AG04450 (cell line): ENCODE results near the gene ATF6. TPM values are rescaled to one million over a fixed set of nuclear protein-coding genes. Genes with fewer than 3 reads are reported as not detected.

Experiments used
- CTCF ChIA-PET: fragments of 300-600, 350-600 bp; formaldehyde crosslinking; extraction: SDS; loops from one replicate; lab custom pipeline; 2022; ENCODE audit warnings: antibody characterized with exemption, inconsistent platforms; lab: Charles Lee
- POLR2A ChIA-PET: fragments of 350-600 bp; formaldehyde crosslinking; extraction: SDS; loops from one replicate; lab custom pipeline; 2021; ENCODE audit warnings: antibody characterized with exemption, inconsistent platforms; lab: Yijun Ruan, JAX
- DNase-seq: peaks from one replicate; pipeline ENCODE4 v3.0.0-alpha.2; 2011; ENCODE audit warnings: low read depth, low spot score
- H3K27ac ChIP-seq: one replicate; pipeline ENCODE4 v1.5.1; 2012; ENCODE audit warnings: low read depth, low read length, control low read depth
- H3K27me3 ChIP-seq: one replicate; pipeline ENCODE4 v1.6.0; 2012; ENCODE audit warnings: low read length; ENCODE audit not compliant: control insufficient read depth, insufficient read depth
- H3K4me3 ChIP-seq: 2 replicates; pipeline ENCODE4 v1.5.1; 2011; ENCODE audit warnings: mild to moderate bottlenecking, low read depth, low read length, control low read depth
- H3K9me3 ChIP-seq: 2 replicates; pipeline ENCODE4 v1.5.1; 2012; ENCODE audit warnings: low read length; ENCODE audit not compliant: control insufficient read depth, insufficient read depth
- polyA plus RNA-seq: library from polyadenylated mRNA; depleted of rRNA; stranded (reverse); fragments of >200 nt; gene quantifications from 2 replicates; pipeline ENCODE4 v1.2.3, GENCODE V29; 2011
- TF ChIP-seq, protein P1 (sequence below): IDR thresholded peaks from 2 replicates; pipeline ENCODE4 v1.5.1; 2011; ENCODE audit warnings: low read depth, low read length, control low read depth, inconsistent platforms

ATF6 gene
- polyA plus RNA-seq, 1 experiment = 33.6 TPM

DNA sequence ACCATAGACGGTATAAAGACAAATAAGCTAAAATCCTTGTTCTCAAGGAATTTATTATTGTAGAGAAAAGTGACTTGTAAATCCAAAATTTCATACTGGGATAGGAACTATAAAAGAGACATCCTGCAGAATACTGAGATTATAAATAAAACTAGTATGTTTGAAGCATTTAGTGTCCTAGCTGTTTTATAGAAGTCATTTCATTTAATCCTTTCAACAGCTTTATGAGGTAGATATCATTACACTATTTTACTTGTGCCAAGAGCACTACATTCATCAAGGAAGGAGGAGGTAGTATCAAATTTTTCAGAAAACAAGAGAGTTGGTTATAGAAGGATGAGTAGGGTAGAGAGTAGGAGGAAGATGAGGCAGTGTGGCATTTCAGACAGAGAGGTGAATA is 119.6 kb downstream of the ATF6 start:
- TF ChIP-seq, protein P1, sequence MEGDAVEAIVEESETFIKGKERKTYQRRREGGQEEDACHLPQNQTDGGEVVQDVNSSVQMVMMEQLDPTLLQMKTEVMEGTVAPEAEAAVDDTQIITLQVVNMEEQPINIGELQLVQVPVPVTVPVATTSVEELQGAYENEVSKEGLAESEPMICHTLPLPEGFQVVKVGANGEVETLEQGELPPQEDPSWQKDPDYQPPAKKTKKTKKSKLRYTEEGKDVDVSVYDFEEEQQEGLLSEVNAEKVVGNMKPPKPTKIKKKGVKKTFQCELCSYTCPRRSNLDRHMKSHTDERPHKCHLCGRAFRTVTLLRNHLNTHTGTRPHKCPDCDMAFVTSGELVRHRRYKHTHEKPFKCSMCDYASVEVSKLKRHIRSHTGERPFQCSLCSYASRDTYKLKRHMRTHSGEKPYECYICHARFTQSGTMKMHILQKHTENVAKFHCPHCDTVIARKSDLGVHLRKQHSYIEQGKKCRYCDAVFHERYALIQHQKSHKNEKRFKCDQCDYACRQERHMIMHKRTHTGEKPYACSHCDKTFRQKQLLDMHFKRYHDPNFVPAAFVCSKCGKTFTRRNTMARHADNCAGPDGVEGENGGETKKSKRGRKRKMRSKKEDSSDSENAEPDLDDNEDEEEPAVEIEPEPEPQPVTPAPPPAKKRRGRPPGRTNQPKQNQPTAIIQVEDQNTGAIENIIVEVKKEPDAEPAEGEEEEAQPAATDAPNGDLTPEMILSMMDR = no peak
- ChIA-PET CTCF (interaction anchor here (1.2 to 1.7 kb wide), 2 partner anchors 22 to 151 kb away, joined by 4 to 7 read pairs; no protein-coding TSS in a partner anchor), POLR2A (no interaction called here)
- peaks cover 5% of the 10 kb centered on the region; the same call in 1 of the 2 replicates for H3K9me3 ChIP-seq
- DNase-seq = no peak
- H3K27me3 ChIP-seq = no peaks in the 10 kb centered on the region
- no peak overlapping the region for H3K4me3 ChIP-seq
- H3K27ac ChIP-seq = no peak overlapping the region

DNA sequence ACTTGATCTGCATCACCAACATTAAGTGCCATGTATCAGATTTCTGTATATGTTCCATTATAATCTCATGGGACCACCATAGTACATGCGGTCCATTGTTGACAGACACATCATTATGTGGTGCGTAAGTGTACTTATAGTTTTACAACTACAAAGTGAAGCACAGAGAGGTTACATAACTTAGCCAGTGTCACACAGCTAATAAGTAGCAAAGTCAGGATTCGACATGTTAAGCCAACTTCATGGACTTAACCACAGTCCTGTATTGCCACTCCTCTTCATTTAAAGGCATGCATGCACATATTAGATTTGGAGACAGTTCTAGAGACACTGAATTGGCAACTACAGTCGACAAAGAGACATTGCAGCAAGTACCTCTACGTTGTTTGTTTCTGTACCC is 120.5 kb downstream of the ATF6 start:
- TF ChIP-seq, protein P1 = no peak
- POLR2A ChIA-PET = no interaction called here

DNA sequence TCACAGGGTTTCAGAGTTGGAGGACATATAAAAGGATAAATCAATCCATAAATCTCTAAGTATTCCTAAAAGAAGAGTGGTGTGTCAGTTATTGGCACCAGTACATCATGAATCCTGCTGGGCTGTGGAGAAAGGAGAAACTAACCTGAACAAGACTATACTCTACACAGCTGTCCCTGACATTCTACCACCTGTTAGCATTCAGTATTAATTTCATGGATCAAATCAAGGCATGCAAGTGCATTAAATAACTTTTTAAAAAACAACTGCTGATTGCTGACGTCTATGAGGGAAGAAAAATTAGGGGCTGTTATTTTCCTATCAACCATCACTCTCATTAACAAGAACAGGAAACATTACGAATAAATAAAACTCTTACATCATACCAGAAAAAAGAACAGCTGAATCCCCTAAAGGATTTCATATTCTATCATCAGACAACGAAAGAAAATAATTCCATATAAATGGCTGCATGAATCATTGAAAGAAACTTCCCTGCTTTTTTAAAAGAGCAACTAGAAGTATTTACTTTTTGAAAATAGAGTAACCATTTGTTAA is 121.7 kb downstream of the ATF6 start:
- ChIA-PET POLR2A (no interaction called here), CTCF (no interaction called here)
- H3K27ac ChIP-seq = no peak overlapping the region
- H3K9me3 ChIP-seq = peaks cover 5% of the 10 kb centered on the region; the same call in 1 of the 2 replicates
- TF ChIP-seq, protein P1 = no peak
- H3K27me3 ChIP-seq = no peaks in the 10 kb centered on the region
- DNase-seq = no peak
- no peak overlapping the region for H3K4me3 ChIP-seq

More for the DNA sequence above, 120.5 kb downstream of the ATF6 start:
- Histone ChIP-seq H3K27me3 (no peaks in the 10 kb centered on the region), H3K4me3 (no peak overlapping the region), H3K27ac (no peak overlapping the region), H3K9me3 (peaks cover 5% of the 10 kb centered on the region; the same call in 1 of the 2 replicates)
- no peak for DNase-seq
- CTCF ChIA-PET = no interaction called here

DNA sequence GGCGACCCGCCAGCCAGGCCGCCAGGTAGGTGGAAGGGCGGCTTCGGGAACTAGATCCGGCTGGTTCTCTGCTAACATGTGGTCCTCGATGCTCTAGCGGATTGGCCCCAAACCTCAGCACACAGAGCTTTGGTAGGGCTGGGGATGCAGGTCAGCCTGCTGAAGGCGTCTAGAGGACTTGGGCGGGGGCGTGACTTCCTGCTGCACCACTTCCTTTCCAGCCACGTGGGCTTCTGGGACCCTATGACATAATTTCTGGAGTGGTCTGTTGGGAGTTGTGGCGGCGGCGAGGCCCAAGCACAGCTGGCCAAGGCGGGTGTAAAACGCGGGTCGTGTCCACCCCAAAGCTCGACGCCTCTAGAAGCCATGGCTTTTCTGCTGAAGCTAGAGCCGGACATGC is 124.5 kb downstream of the ATF6 start:
- POLR2A ChIA-PET = no interaction called here
- no peak overlapping the region for H3K4me3 ChIP-seq

DNA sequence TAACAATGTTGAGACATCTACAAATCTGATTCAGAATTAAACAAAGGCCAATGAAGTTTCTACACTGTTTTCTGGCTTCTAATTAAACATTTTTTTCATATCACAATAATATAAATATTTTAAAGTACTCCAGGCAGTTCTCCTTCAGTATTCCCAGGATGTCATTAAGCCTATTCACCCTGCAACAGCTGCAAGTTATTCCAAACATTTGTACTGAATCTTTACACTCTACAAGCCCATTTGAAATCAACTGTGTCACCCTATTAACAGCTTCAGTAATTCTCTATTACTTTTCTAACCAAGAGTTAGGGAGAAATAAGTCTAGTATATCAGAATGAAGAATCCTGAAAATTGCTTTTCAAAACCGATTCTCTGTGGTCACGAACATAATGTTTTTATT is 133.0 kb downstream of the ATF6 start:
- no peak for DNase-seq
- CTCF ChIA-PET = interaction anchor here (1.2 kb wide), 1 partner anchor 138 kb away, joined by 7 read pairs; no protein-coding TSS in a partner anchor
- POLR2A ChIA-PET = interaction anchor here (0.7 kb wide), 1 partner anchor 105 kb away, joined by 3 read pairs; no protein-coding TSS in a partner anchor
- TF ChIP-seq, protein P1 = no peak
- Histone ChIP-seq H3K4me3 (no peak overlapping the region), H3K9me3 (no peaks in the 10 kb centered on the region), H3K27ac (no peak overlapping the region), H3K27me3 (no peaks in the 10 kb centered on the region)

More for the DNA sequence above, 124.5 kb downstream of the ATF6 start:
- DNase-seq = no peak
- Histone ChIP-seq H3K27me3 (no peaks in the 10 kb centered on the region), H3K27ac (no peak overlapping the region), H3K9me3 (peaks cover 5% of the 10 kb centered on the region; the same call in 1 of the 2 replicates)
- TF ChIP-seq, protein P1 = no peak
- CTCF ChIA-PET = no interaction called here
